ENCODE results near the gene FARP2. TPM values are rescaled to one million over a fixed set of nuclear protein-coding genes. Genes with fewer than 3 reads are reported as not detected.
A peak's percentile ranks its signal among the peaks of the same experiment; 100 is the strongest.

Gene FARP2
- total and polyA plus RNA-seq, 10 of the 15 experiments (the other 5 are each of a cell fraction or from before 2014, with no cell fraction given): 5.5 to 67.5 (median 36.8) TPM

DNA sequence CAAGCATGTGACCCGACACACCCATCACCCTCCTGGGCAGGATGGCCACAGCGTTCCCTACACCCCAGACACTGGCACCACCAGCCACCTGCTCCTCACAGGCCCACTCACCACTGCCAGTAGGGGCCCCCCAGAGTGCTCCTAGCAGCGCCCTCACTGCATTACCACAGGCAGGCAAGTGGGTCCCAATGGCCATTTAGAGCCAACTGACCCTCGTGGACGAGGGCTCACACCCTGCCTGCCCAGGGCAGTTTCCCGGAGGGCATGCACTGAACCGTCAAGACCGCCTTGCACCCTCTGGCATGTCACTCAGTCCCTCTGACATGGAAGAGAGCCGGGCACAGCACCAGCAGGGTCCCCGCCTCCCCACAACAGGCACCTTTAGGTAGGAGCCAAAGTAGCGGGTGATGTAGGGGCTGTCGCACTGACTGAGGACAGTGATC lies 145.0 kb downstream of the FARP2 start:
- no peak overlapping the region for H3K4me3 ChIP-seq
- no peaks in the 10 kb centered on the region for H3K27me3 ChIP-seq (replicated peaks in 1 of 2; ENCODE audit: control insufficient read depth in 2 of 2, insufficient read depth in 2 of 2, low read length in 1 of 2)
- DNase-seq (ENCODE audit: low read depth, low spot score) (no peak), FAIRE-seq (no peak), ATAC-seq (no peak)
- no peak overlapping the region for H3K27ac ChIP-seq (ENCODE audit: control insufficient read depth, insufficient read depth)
- intact Hi-C loops (cut with micrococcal nuclease; ENCODE audit: unreplicated experiment) (no loop called here), in situ Hi-C loops (cut with MboI) (no loop called here)
- peaks cover 2 to 7% of the 10 kb centered on the region in 2 experiments; a peak in 3 of 4 replicates for H3K36me3 ChIP-seq (ENCODE audit: control insufficient read depth in 2 of 2, insufficient read depth in 2 of 2, low read length in 1 of 2)
- TF ChIP-seq POLR2A (IDR thresholded peaks at IDR 0.05; ENCODE audit: low read depth, low read length) (peak; percentile 19; the same call in 1 of the 2 replicates), TCF12 (IDR thresholded peaks at IDR 0.05; ENCODE audit: low read depth, low read length) (no peak), SUPT20H (IDR thresholded peaks at IDR 0.05; ENCODE audit: borderline replicate concordance, control insufficient read depth, low read depth, low read length) (no peak), PAX5 (IDR thresholded peaks at IDR 0.05; ENCODE audit: borderline replicate concordance, low read depth, low read length) (no peak), NR2C2 (IDR thresholded peaks at IDR 0.05; ENCODE audit: borderline replicate concordance, control insufficient read depth, insufficient read length, low read depth) (no peak), NR2F1 (conservative IDR thresholded peaks at IDR 0.05) (no peak), IRF4 (IDR thresholded peaks at IDR 0.05; ENCODE audit: low read depth, low read length) (no peak), CBX3 (IDR thresholded peaks at IDR 0.05; ENCODE audit: borderline replicate concordance, low read depth) (no peak)
- TF ChIP-seq, protein P1, sequence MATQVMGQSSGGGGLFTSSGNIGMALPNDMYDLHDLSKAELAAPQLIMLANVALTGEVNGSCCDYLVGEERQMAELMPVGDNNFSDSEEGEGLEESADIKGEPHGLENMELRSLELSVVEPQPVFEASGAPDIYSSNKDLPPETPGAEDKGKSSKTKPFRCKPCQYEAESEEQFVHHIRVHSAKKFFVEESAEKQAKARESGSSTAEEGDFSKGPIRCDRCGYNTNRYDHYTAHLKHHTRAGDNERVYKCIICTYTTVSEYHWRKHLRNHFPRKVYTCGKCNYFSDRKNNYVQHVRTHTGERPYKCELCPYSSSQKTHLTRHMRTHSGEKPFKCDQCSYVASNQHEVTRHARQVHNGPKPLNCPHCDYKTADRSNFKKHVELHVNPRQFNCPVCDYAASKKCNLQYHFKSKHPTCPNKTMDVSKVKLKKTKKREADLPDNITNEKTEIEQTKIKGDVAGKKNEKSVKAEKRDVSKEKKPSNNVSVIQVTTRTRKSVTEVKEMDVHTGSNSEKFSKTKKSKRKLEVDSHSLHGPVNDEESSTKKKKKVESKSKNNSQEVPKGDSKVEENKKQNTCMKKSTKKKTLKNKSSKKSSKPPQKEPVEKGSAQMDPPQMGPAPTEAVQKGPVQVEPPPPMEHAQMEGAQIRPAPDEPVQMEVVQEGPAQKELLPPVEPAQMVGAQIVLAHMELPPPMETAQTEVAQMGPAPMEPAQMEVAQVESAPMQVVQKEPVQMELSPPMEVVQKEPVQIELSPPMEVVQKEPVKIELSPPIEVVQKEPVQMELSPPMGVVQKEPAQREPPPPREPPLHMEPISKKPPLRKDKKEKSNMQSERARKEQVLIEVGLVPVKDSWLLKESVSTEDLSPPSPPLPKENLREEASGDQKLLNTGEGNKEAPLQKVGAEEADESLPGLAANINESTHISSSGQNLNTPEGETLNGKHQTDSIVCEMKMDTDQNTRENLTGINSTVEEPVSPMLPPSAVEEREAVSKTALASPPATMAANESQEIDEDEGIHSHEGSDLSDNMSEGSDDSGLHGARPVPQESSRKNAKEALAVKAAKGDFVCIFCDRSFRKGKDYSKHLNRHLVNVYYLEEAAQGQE (IDR thresholded peaks at IDR 0.05; ENCODE audit: low read depth, low read length): no peak
- no peak overlapping the region for H3K4me2 ChIP-seq (ENCODE audit: control insufficient read depth, insufficient read depth)
- H3K9me3 ChIP-seq (replicated peaks; ENCODE audit: control insufficient read depth, insufficient read depth, low read length): no peaks in the 10 kb centered on the region
- BruUV-seq (replicated peaks): no TSS peak
- peaks cover 2% of the 10 kb centered on the region; the same call in 1 of the 2 replicates for H4K20me1 ChIP-seq (ENCODE audit: control insufficient read depth, insufficient read depth)
- ChIA-PET CTCF (no interaction called here), POLR2A (no interaction called here), SMC1A (ENCODE audit: uncharacterized antibody, unreplicated experiment) (no interaction called here), RAD21 (ENCODE audit: unreplicated experiment) (no interaction called here)
- H3K4me1 ChIP-seq (ENCODE audit: control insufficient read depth, insufficient read depth, low read length): no peaks in the 10 kb centered on the region
- H3K9ac ChIP-seq (ENCODE audit: control insufficient read depth, insufficient read depth, low read length): no peak overlapping the region
- no peak overlapping the region for H2AFZ ChIP-seq (ENCODE audit: control insufficient read depth, low read depth, low read length)
- H3K79me2 ChIP-seq (ENCODE audit: control insufficient read depth, insufficient read depth, low read length): peaks cover 14% of the 10 kb centered on the region
- 94% methylated on average over 12 of the region's 12 CpGs for WGBS (ENCODE audit: insufficient coverage, insufficient replicate concordance, low lambda C conversion rate, missing lambda C conversion rate)

Measured in GM12878 (cell line).